ENCODE results near the gene TSTD2. TPM values are rescaled to one million over a fixed set of nuclear protein-coding genes. Genes with fewer than 3 reads are reported as not detected.

TSTD2 gene
- polyA plus RNA-seq, 1 donor from 2014 or later = 25.9 TPM

Other genes starting within 250 kb of the TSTD2 start
- 12.5 TPM for gene TDRD7, start 221.3 kb downstream of the TSTD2 start, polyA plus RNA-seq (ENCODE audit: insufficient read depth, low read depth, low replicate concordance)
- gene TMOD1, start 131.7 kb downstream of the TSTD2 start, polyA plus RNA-seq (ENCODE audit: insufficient read depth, low read depth, low replicate concordance) = 29.7 TPM
- 33.0 TPM for gene NCBP1, start 453 bp upstream of the TSTD2 start, polyA plus RNA-seq (ENCODE audit: insufficient read depth, low read depth, low replicate concordance)
- 9.5 TPM for gene XPA, start 64.0 kb upstream of the TSTD2 start, polyA plus RNA-seq (ENCODE audit: insufficient read depth, low read depth, low replicate concordance)
- 0.32 TPM for gene FOXE1, start 219.9 kb upstream of the TSTD2 start, polyA plus RNA-seq (ENCODE audit: insufficient read depth, low read depth, low replicate concordance)

All from brain (organoid and tissue), 1 donor.